ENCODE measurements around the gene SIL1. TPM values are rescaled to one million over a fixed set of nuclear protein-coding genes. Genes with fewer than 3 reads are reported as not detected.

SIL1 gene
- total RNA-seq, 1 experiment from 2014 or later: 46.5 TPM

- H3F3A ChIP-seq (ENCODE audit: insufficient read depth, low read depth): no peaks in the 10 kb centered on the region
- no peaks in the 10 kb centered on the region for H3K9me2 ChIP-seq (ENCODE audit: insufficient read depth)
- BruUV-seq (replicated peaks): no TSS peak
- no peaks in the 10 kb centered on the region for H3K27me3 ChIP-seq (ENCODE audit: insufficient read depth, low read depth)
- ChIA-PET POLR2A (ENCODE audit: unreplicated experiment) (no interaction called here), CTCF (no interaction called here)
- no peak overlapping the region for H3K4me3 ChIP-seq
- H3K79me2 ChIP-seq (ENCODE audit: low read depth): no peaks in the 10 kb centered on the region
- H2AFZ ChIP-seq: no peak overlapping the region
- H3K4me2 ChIP-seq: no peak overlapping the region
- intact Hi-C loops (cut with micrococcal nuclease; ENCODE audit: unreplicated experiment): no loop called here
- peaks cover 9% of the 10 kb centered on the region; the same call in 1 of the 2 replicates for H3K4me1 ChIP-seq (replicated peaks; ENCODE audit: insufficient read depth)
- DNase-seq: no peak
- H4K20me1 ChIP-seq (ENCODE audit: insufficient read depth): no peaks in the 10 kb centered on the region
- no peak for TF ChIP-seq CTCF (conservative IDR thresholded peaks at IDR 0.05)
- TF ChIP-seq EZH2 (IDR thresholded peaks at IDR 0.05; ENCODE audit: low read depth): no peak
- H3K36me3 ChIP-seq (ENCODE audit: low read depth): no peaks in the 10 kb centered on the region
- H3K9me3 ChIP-seq (ENCODE audit: insufficient read depth, low read depth): no peaks in the 10 kb centered on the region
- no peak overlapping the region for H3K27ac ChIP-seq
Measured at GRCh38 chr5:139243425-139243970, 45.3 kb upstream of the SIL1 start.

GRCh38 chr5:139241139-139241538 is 43.0 kb upstream of the SIL1 start:
- no peaks in the 10 kb centered on the region for H4K20me1 ChIP-seq (ENCODE audit: insufficient read depth)
- TF ChIP-seq CTCF (conservative IDR thresholded peaks at IDR 0.05) (no peak), EZH2 (IDR thresholded peaks at IDR 0.05; ENCODE audit: low read depth) (no peak)
- DNase-seq: no peak

GRCh38 chr5:139236479-139236878 is 38.3 kb upstream of the SIL1 start:
- BruUV-seq (replicated peaks): no TSS peak
- Histone ChIP-seq H3K4me2 (no peak overlapping the region), H3K27me3 (ENCODE audit: insufficient read depth, low read depth) (no peaks in the 10 kb centered on the region), H3K36me3 (ENCODE audit: low read depth) (no peaks in the 10 kb centered on the region), H3K27ac (no peak overlapping the region), H3K9me2 (ENCODE audit: insufficient read depth) (no peaks in the 10 kb centered on the region), H3F3A (ENCODE audit: insufficient read depth, low read depth) (no peaks in the 10 kb centered on the region), H2AFZ (no peak overlapping the region), H3K9me3 (ENCODE audit: insufficient read depth, low read depth) (0 out of 2 replicates have a peak, but pooled peaks cover 9% of the 10 kb centered on the region), H3K4me3 (no peak overlapping the region), H3K79me2 (ENCODE audit: low read depth) (no peaks in the 10 kb centered on the region), H4K20me1 (ENCODE audit: insufficient read depth) (no peaks in the 10 kb centered on the region), H3K4me1 (replicated peaks; ENCODE audit: insufficient read depth) (no peaks in the 10 kb centered on the region)
- ChIA-PET POLR2A (ENCODE audit: unreplicated experiment) (interaction anchor here (0.6 kb wide), 1 partner anchor 936 kb away, joined by 4 read pairs; no protein-coding TSS in a partner anchor), CTCF (interaction anchor here (0.6 kb wide), 1 partner anchor 9 kb away, joined by 7 read pairs; no protein-coding TSS in a partner anchor)
- intact Hi-C loops (cut with micrococcal nuclease; ENCODE audit: unreplicated experiment): no loop called here
- TF ChIP-seq CTCF (conservative IDR thresholded peaks at IDR 0.05) (no peak), EZH2 (IDR thresholded peaks at IDR 0.05; ENCODE audit: low read depth) (no peak)
- no peak for DNase-seq

More at GRCh38 chr5:139241139-139241538, 43.0 kb upstream of the SIL1 start:
- CTCF ChIA-PET: no interaction called here
- H3K9me2 ChIP-seq (ENCODE audit: insufficient read depth): no peaks in the 10 kb centered on the region
- H3K79me2 ChIP-seq (ENCODE audit: low read depth): no peaks in the 10 kb centered on the region
- intact Hi-C loops (cut with micrococcal nuclease; ENCODE audit: unreplicated experiment): no loop called here
- POLR2A ChIA-PET (ENCODE audit: unreplicated experiment): interaction anchor here (0.5 kb wide), 1 partner anchor 484 kb away, joined by 3 read pairs; no protein-coding TSS in a partner anchor
- no peak overlapping the region for H3K27ac ChIP-seq
- no peaks in the 10 kb centered on the region for H3K36me3 ChIP-seq (ENCODE audit: low read depth)
- BruUV-seq (replicated peaks): no TSS peak
- no peak overlapping the region for H3K4me3 ChIP-seq
- no peaks in the 10 kb centered on the region for H3K27me3 ChIP-seq (ENCODE audit: insufficient read depth, low read depth)
- H3K4me1 ChIP-seq (replicated peaks; ENCODE audit: insufficient read depth): peaks cover 3% of the 10 kb centered on the region; the same call in 1 of the 2 replicates
- H2AFZ ChIP-seq: no peak overlapping the region
- no peaks in the 10 kb centered on the region for H3F3A ChIP-seq (ENCODE audit: insufficient read depth, low read depth)
- no peak overlapping the region for H3K4me2 ChIP-seq
- H3K9me3 ChIP-seq (ENCODE audit: insufficient read depth, low read depth): 0 out of 2 replicates have a peak, but pooled peaks cover 8% of the 10 kb centered on the region
